Measurements from ENCODE around the gene C1QTNF8. TPM values are rescaled to one million over a fixed set of nuclear protein-coding genes. Genes with fewer than 3 reads are reported as not detected.

Gene C1QTNF8
- total and polyA plus RNA-seq, 2 of the 8 experiments (the other 6 are each of a cell fraction or from before 2014, with no cell fraction given): not detected

DNA sequence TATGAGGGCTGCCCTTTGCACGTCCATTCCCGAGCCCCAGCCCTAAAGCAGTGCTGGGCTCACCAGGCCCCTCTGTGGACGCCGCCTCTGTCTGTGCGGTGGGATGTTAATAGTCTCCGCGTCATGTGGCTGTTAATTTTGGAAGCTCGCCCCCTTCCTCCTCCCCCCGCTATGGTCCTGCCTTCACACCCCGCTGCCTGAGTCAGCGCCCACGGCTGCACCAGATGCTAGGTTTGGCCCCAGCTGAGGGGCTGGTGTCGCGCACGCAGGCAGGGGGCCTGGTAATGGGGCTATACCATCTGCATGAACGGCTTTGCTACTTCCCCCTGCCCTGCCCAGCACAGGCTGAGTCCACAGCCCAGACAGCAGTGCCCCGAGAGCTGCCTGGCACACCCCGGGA is 27.6 kb downstream of the C1QTNF8 start (continued):
- TF ChIP-seq CHD7 (IDR thresholded peaks at IDR 0.05; ENCODE audit: insufficient replicate concordance, low read length): no peak
- no peak for TF ChIP-seq BACH1 (IDR thresholded peaks at IDR 0.05; ENCODE audit: low read length)
- TF ChIP-seq ASH2L (IDR thresholded peaks at IDR 0.05; ENCODE audit: low read length): no peak
- no peak for TF ChIP-seq RNF2 (IDR thresholded peaks at IDR 0.05; ENCODE audit: borderline replicate concordance, low read depth, low read length, missing control alignments, poor library complexity, severe bottlenecking)
- TF ChIP-seq, protein P1, sequence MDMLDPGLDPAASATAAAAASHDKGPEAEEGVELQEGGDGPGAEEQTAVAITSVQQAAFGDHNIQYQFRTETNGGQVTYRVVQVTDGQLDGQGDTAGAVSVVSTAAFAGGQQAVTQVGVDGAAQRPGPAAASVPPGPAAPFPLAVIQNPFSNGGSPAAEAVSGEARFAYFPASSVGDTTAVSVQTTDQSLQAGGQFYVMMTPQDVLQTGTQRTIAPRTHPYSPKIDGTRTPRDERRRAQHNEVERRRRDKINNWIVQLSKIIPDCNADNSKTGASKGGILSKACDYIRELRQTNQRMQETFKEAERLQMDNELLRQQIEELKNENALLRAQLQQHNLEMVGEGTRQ (IDR thresholded peaks at IDR 0.05; ENCODE audit: low read length): no peak
- no peak for TF ChIP-seq TCF12 (IDR thresholded peaks at IDR 0.05; ENCODE audit: low read depth, low read length)
- no peak for TF ChIP-seq KDM5A (IDR thresholded peaks at IDR 0.05; ENCODE audit: low read length)
- TF ChIP-seq SRF (IDR thresholded peaks at IDR 0.05; ENCODE audit: low read depth, low read length): no peak
- no peak for TF ChIP-seq GABPA (IDR thresholded peaks at IDR 0.05; ENCODE audit: borderline replicate concordance, insufficient read depth, low read length)
- no peak for TF ChIP-seq KDM1A (IDR thresholded peaks at IDR 0.05; ENCODE audit: borderline replicate concordance, low read length)
- TF ChIP-seq KDM4A (IDR thresholded peaks at IDR 0.05; ENCODE audit: low read depth, low read length, severe bottlenecking): no peak

All from H1 (cell line).